HG03432 (cell line): ENCODE results near the gene PRKN.

Experiments
- ATAC-seq: cut with Tn5 transposase; IDR thresholded peaks from one replicate; pipeline ENCODE4 v1.9.1; 2021; ENCODE audit warnings: mild to moderate bottlenecking, moderate library complexity; ENCODE audit not compliant: unreplicated experiment

Gene PRKN

GRCh38 chr6:162336359-162336758 lies 391.2 kb downstream of the PRKN start:
- no peak for ATAC-seq

- ATAC-seq: no peak
These were observed 395.2 kb downstream of the PRKN start for GRCh38 chr6:162332365-162332764.

GRCh38 chr6:162331911-162332310 lies 395.7 kb downstream of the PRKN start:
- no peak for ATAC-seq

GRCh38 chr6:162325826-162326225 lies 401.7 kb downstream of the PRKN start:
- no peak for ATAC-seq

GRCh38 chr6:162325051-162325450 lies 402.5 kb downstream of the PRKN start:
- ATAC-seq: no peak

- ATAC-seq: no peak
These were observed 412.3 kb downstream of the PRKN start for GRCh38 chr6:162315291-162315690.

- ATAC-seq: no peak
These were observed 413.5 kb downstream of the PRKN start for GRCh38 chr6:162313922-162314660.

GRCh38 chr6:162307865-162308264 lies 419.7 kb downstream of the PRKN start:
- no peak for ATAC-seq

- no peak for ATAC-seq
These were observed 420.9 kb downstream of the PRKN start for GRCh38 chr6:162306616-162307015.

- ATAC-seq: no peak
These were observed 426.4 kb downstream of the PRKN start for GRCh38 chr6:162301128-162301527.

- no peak for ATAC-seq
These were observed 433.5 kb downstream of the PRKN start for GRCh38 chr6:162294029-162294428.

GRCh38 chr6:162292915-162293314 lies 434.7 kb downstream of the PRKN start:
- no peak for ATAC-seq

- no peak for ATAC-seq
These were observed 436.6 kb downstream of the PRKN start for GRCh38 chr6:162290846-162291465.

- no peak for ATAC-seq
These were observed 437.6 kb downstream of the PRKN start for GRCh38 chr6:162289972-162290371.

- no peak for ATAC-seq
These were observed 453.6 kb downstream of the PRKN start for GRCh38 chr6:162273986-162274385.

- ATAC-seq: no peak
These were observed 455.6 kb downstream of the PRKN start for GRCh38 chr6:162271922-162272321.

- ATAC-seq: no peak
These were observed 456.6 kb downstream of the PRKN start for GRCh38 chr6:162270966-162271365.

GRCh38 chr6:162267641-162268040 lies 459.9 kb downstream of the PRKN start:
- no peak for ATAC-seq

- ATAC-seq: no peak
These were observed 460.4 kb downstream of the PRKN start for GRCh38 chr6:162267126-162267525.

- ATAC-seq: no peak
These were observed 463.0 kb downstream of the PRKN start for GRCh38 chr6:162264581-162264980.

- no peak for ATAC-seq
These were observed 464.9 kb downstream of the PRKN start for GRCh38 chr6:162262466-162263196.

GRCh38 chr6:162261598-162261997 lies 466.0 kb downstream of the PRKN start:
- no peak for ATAC-seq
